H1 (cell line): ENCODE data around the gene RAB3GAP2. TPM values are rescaled to one million over a fixed set of nuclear protein-coding genes. Genes with fewer than 3 reads are reported as not detected.

Experiments
- CTCF ChIA-PET: fragments of 300-600 bp; sonication (Branson Sonifier 250); formaldehyde crosslinking; loops from one replicate; lab custom pipeline; 2021; ENCODE audit not compliant: partially characterized antibody; lab: Charles Lee
- POLR2A ChIA-PET: fragments of 300-600 bp; sonication (Branson Sonifier 250); formaldehyde crosslinking; loops from one replicate; lab custom pipeline; 2021; ENCODE audit warnings: inconsistent platforms; ENCODE audit not compliant: partially characterized antibody; lab: Charles Lee
- DNase-seq, 2 experiments: peaks; one replicate each; pipeline versions ENCODE4 v3.0.0 to v3.0.0-alpha.2; 2010 to 2022; ENCODE audit warnings: low spot score in 2 of 2, low read depth in 1 of 2, mixed read lengths in 1 of 2
- FAIRE-seq: peaks from 2 replicates; lab custom pipeline; 2011; peaks lifted over from hg19 to GRCh38; lab: Jason Lieb, UNC
- H2AFZ ChIP-seq: 2 replicates; pipeline ENCODE4 v1.8.1; 2012; ENCODE audit warnings: low read length, inconsistent platforms
- H2AK5ac ChIP-seq: 2 replicates; pipeline ENCODE4 v1.6.1; 2013; ENCODE audit warnings: low read depth, low read length
- H2BK120ac ChIP-seq: replicated peaks from 2 replicates; pipeline ENCODE3; 2013; ENCODE audit warnings: low read depth, low read length, inconsistent platforms
- H2BK12ac ChIP-seq: 2 replicates; pipeline ENCODE4 v1.6.1; 2013; ENCODE audit warnings: low read depth, low read length
- H2BK15ac ChIP-seq: 2 replicates; pipeline ENCODE4 v1.6.1; 2013; ENCODE audit warnings: low read length
- H2BK20ac ChIP-seq: 2 replicates; pipeline ENCODE4 v1.6.1; 2013; ENCODE audit warnings: low read length
- H2BK5ac ChIP-seq: 2 replicates; pipeline ENCODE4 v1.6.1; 2013; ENCODE audit warnings: low read depth, low read length
- H3K14ac ChIP-seq: 2 replicates; pipeline ENCODE4 v1.6.1; 2013; ENCODE audit warnings: inconsistent platforms; ENCODE audit not compliant: insufficient read length
- H3K18ac ChIP-seq: 2 replicates; pipeline ENCODE4 v1.6.1; 2013; ENCODE audit warnings: low read length; ENCODE audit errors: extremely low read depth
- H3K23ac ChIP-seq: 2 replicates; pipeline ENCODE4 v1.6.1; 2013; ENCODE audit warnings: inconsistent platforms; ENCODE audit not compliant: insufficient read length
- H3K23me2 ChIP-seq: 2 replicates; pipeline ENCODE4 v1.6.1; 2013; ENCODE audit warnings: low read depth, low read length
- H3K27ac ChIP-seq: 2 replicates; pipeline ENCODE4 v1.6.1; 2011; ENCODE audit warnings: low read depth, low read length, inconsistent platforms
- H3K27me3 ChIP-seq, 4 experiments: replicated peaks in 1 of 4; 1 replicate in 1 of 4; 2 replicates in 3 of 4; pipeline versions ENCODE4 v1.6.1 to v1.8.1; 2011 to 2013; ENCODE audit warnings: low read length in 3 of 4, mild to moderate bottlenecking in 3 of 4, inconsistent platforms in 2 of 4, mixed read lengths in 2 of 4, moderate library complexity in 1 of 4; ENCODE audit not compliant: control insufficient read depth in 3 of 4, insufficient read depth in 3 of 4; ENCODE audit errors: extremely low read depth in 1 of 4
- H3K36me3 ChIP-seq, 4 experiments: 2 replicates each; pipeline versions ENCODE4 v1.6.1 to v1.8.1; 2011 to 2013; ENCODE audit warnings: mild to moderate bottlenecking in 4 of 4, low read length in 3 of 4, moderate library complexity in 2 of 4, control low read depth in 1 of 4, inconsistent platforms in 1 of 4; ENCODE audit not compliant: insufficient read depth in 4 of 4, control insufficient read depth in 2 of 4
- H3K4ac ChIP-seq: replicated peaks from 2 replicates; pipeline ENCODE3; 2013; ENCODE audit warnings: low read length, low read depth, mixed read lengths, inconsistent platforms; ENCODE audit not compliant: insufficient read length
- H3K4me1 ChIP-seq, 4 experiments: replicated peaks in 1 of 4; 1 replicate in 1 of 4; 2 replicates in 3 of 4; pipeline versions ENCODE4 v1.6.1 to v1.8.1; 2011 to 2013; ENCODE audit warnings: low read length in 3 of 4, inconsistent platforms in 2 of 4, mixed read lengths in 1 of 4; ENCODE audit not compliant: insufficient read depth in 4 of 4, control insufficient read depth in 3 of 4
- H3K4me2 ChIP-seq, 2 experiments: 2 replicates each; pipeline versions ENCODE4 v1.6.1 to v1.8.1; 2011 to 2013; ENCODE audit warnings: low read depth in 2 of 2, low read length in 2 of 2, control low read depth in 1 of 2, inconsistent platforms in 1 of 2, mild to moderate bottlenecking in 1 of 2; ENCODE audit not compliant: insufficient read depth in 1 of 2
- H3K4me3 ChIP-seq, 4 experiments: fragments of 200-600, 300-600 bp in 1 of 4; sonication (generic), shearing (Covaris generic), sonication (Bioruptor Twin) in 1 of 4; 2 replicates each; pipeline versions ENCODE4 v1.5.1 to v1.8.1; 2011 to 2016; ENCODE audit warnings: low read length in 4 of 4, low read depth in 3 of 4, control low read depth in 2 of 4, inconsistent platforms in 2 of 4, mild to moderate bottlenecking in 2 of 4, mixed read lengths in 1 of 4, moderate library complexity in 1 of 4; ENCODE audit not compliant: insufficient read depth in 2 of 4; ENCODE audit errors: extremely low read depth in 1 of 4
- H3K56ac ChIP-seq: replicated peaks from 2 replicates; pipeline ENCODE3; 2013; ENCODE audit warnings: low read depth, mild to moderate bottlenecking, mixed read lengths, low read length, inconsistent platforms; ENCODE audit not compliant: insufficient read length
- H3K79me1 ChIP-seq: 2 replicates; pipeline ENCODE4 v1.6.1; 2013; ENCODE audit warnings: low read depth, low read length, control low read depth
- H3K79me2 ChIP-seq, 2 experiments: 2 replicates each; pipeline versions ENCODE4 v1.6.1 to v1.8.1; 2012 to 2013; ENCODE audit warnings: low read length in 2 of 2, mild to moderate bottlenecking in 2 of 2, inconsistent platforms in 1 of 2; ENCODE audit not compliant: insufficient read depth in 2 of 2, control insufficient read depth in 1 of 2
- H3K9ac ChIP-seq, 4 experiments: replicated peaks in 1 of 4; 1 replicate in 1 of 4; 2 replicates in 3 of 4; pipeline versions ENCODE4 v1.6.1 to v1.8.1; 2011 to 2013; ENCODE audit warnings: low read depth in 3 of 4, low read length in 3 of 4, control low read depth in 2 of 4, mild to moderate bottlenecking in 2 of 4, moderate library complexity in 2 of 4, inconsistent platforms in 1 of 4; ENCODE audit errors: extremely low read depth in 1 of 4
- H3K9me3 ChIP-seq, 2 experiments: 2 replicates each; pipeline versions ENCODE4 v1.6.1 to v1.8.1; 2012 to 2013; ENCODE audit warnings: mild to moderate bottlenecking in 2 of 2, moderate library complexity in 2 of 2, control low read depth in 1 of 2, inconsistent platforms in 1 of 2, low read depth in 1 of 2, low read length in 1 of 2, mixed read lengths in 1 of 2; ENCODE audit not compliant: insufficient read depth in 2 of 2
- H4K20me1 ChIP-seq, 2 experiments: replicated peaks in 1 of 2; 2 replicates each; pipeline versions ENCODE3 to v1.8.1; 2011 to 2013; ENCODE audit warnings: inconsistent platforms in 2 of 2, low read length in 2 of 2, mild to moderate bottlenecking in 1 of 2; ENCODE audit not compliant: insufficient read depth in 2 of 2, control insufficient read depth in 1 of 2
- H4K5ac ChIP-seq: 2 replicates; pipeline ENCODE4 v1.6.1; 2013; ENCODE audit warnings: low read length, low read depth, mixed read lengths, inconsistent platforms; ENCODE audit not compliant: insufficient read length
- H4K8ac ChIP-seq: 2 replicates; pipeline ENCODE4 v1.8.0; 2013; ENCODE audit warnings: mild to moderate bottlenecking, moderate library complexity, low read length, inconsistent platforms; ENCODE audit not compliant: insufficient read depth; ENCODE audit errors: extremely low read depth
- H4K91ac ChIP-seq: replicated peaks from 2 replicates; pipeline ENCODE3; 2013; ENCODE audit warnings: low read length, mixed read lengths, inconsistent platforms; ENCODE audit not compliant: insufficient read length
- GABPA ChIP-seq: IDR thresholded peaks from 2 replicates; pipeline ENCODE4 v1.6.1; 2011; ENCODE audit warnings: mild to moderate bottlenecking, low read length, moderate library complexity, borderline replicate concordance; ENCODE audit not compliant: insufficient read depth
- GTF2F1 ChIP-seq: IDR thresholded peaks from 2 replicates; pipeline ENCODE4 v1.6.1; 2012; ENCODE audit warnings: low read depth, low read length, improper control_type of control experiment, borderline replicate concordance
- JUN ChIP-seq: IDR thresholded peaks from 2 replicates; pipeline ENCODE4 v1.6.1; 2011; ENCODE audit warnings: low read depth, mild to moderate bottlenecking, improper control_type of control experiment, low read length
- NANOG ChIP-seq: IDR thresholded peaks from 2 replicates; pipeline ENCODE4 v1.6.1; 2011; ENCODE audit warnings: low read length, low read depth, mild to moderate bottlenecking, inconsistent platforms; ENCODE audit not compliant: insufficient read depth, poor library complexity, severe bottlenecking
- POU5F1 ChIP-seq: IDR thresholded peaks from 2 replicates; pipeline ENCODE4 v1.6.1; 2011; ENCODE audit warnings: low read depth, mild to moderate bottlenecking, low read length, moderate library complexity
- RNF2 ChIP-seq: fragments of 200-900, 300-1000 bp; sonication (generic); IDR thresholded peaks from 2 replicates; pipeline ENCODE4 v1.7.1; 2016; ENCODE audit warnings: borderline replicate concordance, low read depth, mild to moderate bottlenecking, antibody characterized with exemption, low read length; ENCODE audit not compliant: poor library complexity, severe bottlenecking; ENCODE audit errors: missing control alignments
- polyA plus RNA-seq, 7 experiments: library from polyadenylated mRNA; depleted of rRNA in 3 of 7; stranded (reverse) in 5 of 7; unstranded in 2 of 7; fragments of >200 nt in 5 of 7; fragments of 200-250 nt in 2 of 7; gene quantifications; 1 replicate in 5 of 7; 2 replicates in 1 of 7; 4 replicates in 1 of 7; pipeline versions ENCODE4 v1.2.1 to v1.2.3, GENCODE V29; 2011 to 2013; ENCODE audit warnings: missing spikeins in 2 of 7, mixed read lengths in 2 of 7
- total RNA-seq: library from RNA; stranded (reverse); fragmentation: NEBNext Ultra II Directional; extraction: Animal tissue kit (Norgen Biotek cat#: 25700); gene quantifications from 2 replicates; pipeline ENCODE4 v1.2.1, GENCODE V29; 2021

RAB3GAP2 gene
- total and polyA plus RNA-seq, 2 of the 8 experiments (the other 6 are each of a cell fraction or from before 2014, with no cell fraction given), result 19.7 to 52.7 TPM

GRCh38 chr1:220099826-220100225 lies 172.4 kb downstream of the RAB3GAP2 start:
- POLR2A ChIA-PET, result no interaction called here
- no peaks in the 10 kb centered on the region for H3K27me3 ChIP-seq
- CTCF ChIA-PET, result interaction anchor here (0.5 to 1.6 kb wide), 5 partner anchors 13 to 89 kb away, joined by 3 to 9 read pairs (median 4); no protein-coding TSS in a partner anchor
- TF ChIP-seq GTF2F1 (no peak), JUN (no peak), GABPA (no peak), POU5F1 (no peak), RNF2 (no peak), NANOG (no peak)

More at GRCh38 chr1:220099826-220100225, 172.4 kb downstream of the RAB3GAP2 start:
- Histone ChIP-seq H3K14ac (no peak overlapping the region), H3K9me3 (no peaks in the 10 kb centered on the region), H2BK5ac (no peak overlapping the region), H2BK15ac (no peak overlapping the region), H2AK5ac (no peak overlapping the region), H3K4ac (no peak overlapping the region), H3K56ac (no peak overlapping the region), H4K20me1 (peaks cover 0 to 2% of the 10 kb centered on the region in 2 experiments), H3K36me3 (peaks cover 6 to 64% (median 20%) of the 10 kb centered on the region in 4 experiments), H3K79me1 (no peaks in the 10 kb centered on the region), H4K8ac (no peak overlapping the region), H4K5ac (no peak overlapping the region), H2AFZ (no peak overlapping the region), H2BK12ac (no peak overlapping the region), H3K18ac (no peak overlapping the region), H2BK20ac (no peak overlapping the region), H3K79me2 (peaks cover 0 to 12% of the 10 kb centered on the region in 2 experiments; a peak in 2 of 4 replicates), H4K91ac (no peak overlapping the region), H3K4me3 (no peak overlapping the region), H2BK120ac (no peak overlapping the region), H3K9ac (no peak overlapping the region), H3K27ac (no peak overlapping the region), H3K4me1 (peaks cover 0 to 3% (median 0%) of the 10 kb centered on the region in 4 experiments; a peak in 1 of 7 replicates), H3K23ac (no peak overlapping the region), H3K4me2 (no peak overlapping the region), H3K23me2 (no peaks in the 10 kb centered on the region)
- FAIRE-seq, result no peak
- DNase-seq, result no peak
